GM19395 (cell line): ENCODE results near the gene SUPT16H.
"Not testable (repeated sequence)": the region's sequence is repeated elsewhere in the genome, so short reads cannot be mapped to it uniquely, and the experiment has no call there.

Source experiments
- ATAC-seq: cut with Tn5 transposase; IDR thresholded peaks from one replicate; pipeline ENCODE4 v1.9.1; 2021; ENCODE audit warnings: mild to moderate bottlenecking, moderate library complexity; ENCODE audit not compliant: unreplicated experiment

The SUPT16H gene

DNA sequence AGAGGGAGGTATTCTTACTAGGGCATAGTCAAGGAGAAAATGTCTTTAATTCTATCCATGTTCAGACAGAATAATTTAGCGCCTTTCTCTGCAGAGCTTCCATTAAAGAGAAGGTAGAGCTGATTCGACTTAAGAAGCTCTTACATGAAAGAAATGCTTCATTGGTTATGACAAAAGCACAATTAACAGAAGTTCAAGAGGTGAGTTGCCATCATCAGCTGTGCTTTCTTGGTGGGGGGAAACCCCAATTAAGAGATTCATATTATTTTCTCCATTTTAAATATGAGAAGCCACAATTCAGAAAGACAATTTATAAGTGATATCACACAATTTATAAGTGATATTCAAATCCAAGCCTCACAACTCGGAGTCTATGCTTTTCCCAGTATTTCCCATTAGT, 76.2 kb downstream of the SUPT16H start:
- no peak for ATAC-seq

DNA sequence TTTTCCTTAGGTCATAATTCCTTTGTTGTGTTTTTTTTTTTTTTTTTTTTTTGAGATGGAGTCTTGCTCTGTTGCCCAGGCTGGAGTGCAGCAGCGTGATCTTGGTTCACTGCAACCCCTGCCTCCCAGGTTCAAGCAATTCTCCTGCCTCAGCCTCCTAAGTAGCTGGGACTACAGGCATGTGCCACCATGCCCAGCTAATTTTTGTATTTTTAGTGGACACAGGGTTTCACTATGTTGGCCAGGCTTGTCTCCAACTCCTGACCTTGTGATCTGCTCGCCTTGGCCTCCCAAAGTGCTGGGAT, 81.0 kb downstream of the SUPT16H start:
- not testable (repeated sequence) for ATAC-seq

DNA sequence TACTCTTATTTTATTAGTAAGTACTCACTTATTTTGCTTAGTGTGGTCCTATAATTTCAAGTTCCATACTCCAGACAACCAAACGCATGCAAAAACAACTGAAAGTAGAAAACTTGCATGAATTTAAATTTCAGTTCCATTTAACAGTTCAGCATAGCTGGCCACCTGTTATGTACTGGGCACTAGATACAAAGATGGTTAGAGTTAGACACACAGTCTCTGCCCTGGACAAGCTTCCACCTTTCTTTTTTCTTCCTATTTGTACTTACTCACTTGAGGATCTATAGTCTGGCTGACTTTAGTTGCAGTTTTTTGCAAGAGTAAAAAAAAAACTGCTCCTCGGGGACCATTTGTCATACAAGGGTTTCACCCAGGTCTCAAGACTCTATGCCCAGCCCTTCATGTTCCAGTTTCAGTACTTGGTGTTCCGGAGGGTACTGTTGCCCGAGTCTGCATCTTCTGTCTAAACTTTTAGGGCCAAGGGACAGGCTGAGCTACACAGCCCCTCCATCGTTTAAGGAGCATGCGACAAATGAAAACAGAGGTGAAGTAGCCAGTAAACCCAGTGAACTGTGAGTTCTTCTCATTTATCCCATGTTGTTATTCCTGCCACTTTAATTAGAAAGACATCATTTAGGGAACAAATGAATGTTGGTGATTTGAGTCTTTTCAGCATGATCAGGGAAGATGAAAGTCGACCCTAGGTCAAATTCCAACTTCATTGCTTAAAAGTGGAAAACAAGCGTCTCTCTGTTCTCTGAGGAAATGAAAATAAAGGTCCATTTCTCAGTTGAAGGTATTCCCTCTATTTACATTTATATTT, 81.6 kb downstream of the SUPT16H start:
- ATAC-seq = no peak
